IMR-90 (cell line): ENCODE data around the gene SPRY1. TPM values are rescaled to one million over a fixed set of nuclear protein-coding genes. Genes with fewer than 3 reads are reported as not detected.

Experiments
- ATAC-seq: fragments of 200-7000 bp; cut with Tn5 transposase; 2 replicates; pipeline ENCODE4 v1.9.1; 2020; ENCODE audit warnings: low read depth, mild to moderate bottlenecking, moderate library complexity
- BruUV-seq: library from RNA; stranded (reverse); fragments of 400-500 nt; replicated peaks from 2 replicates; lab custom pipeline; 2021; lab: Mats Ljungman, UMichigan
- CTCF ChIA-PET: fragments of 300-600 bp; formaldehyde crosslinking; extraction: SDS; loops from one replicate; lab custom pipeline; 2021; ENCODE audit warnings: antibody characterized with exemption; lab: Yijun Ruan, JAX
- POLR2A ChIA-PET: fragments of 300-600 bp; sonication (Branson Sonifier 250); formaldehyde crosslinking; loops from one replicate; lab custom pipeline; 2022; ENCODE audit warnings: antibody characterized with exemption; ENCODE audit not compliant: unreplicated experiment; lab: Charles Lee
- DNase-seq: peaks from one replicate; pipeline ENCODE4 v3.0.0; 2013
- H2AFZ ChIP-seq: replicated peaks from 2 replicates; pipeline ENCODE3; 2013; ENCODE audit warnings: low read length, mild to moderate bottlenecking; ENCODE audit not compliant: poor library complexity
- H2AK5ac ChIP-seq: 2 replicates; pipeline ENCODE4 v1.6.1; 2013; ENCODE audit warnings: low read depth, low read length, inconsistent platforms
- H2AK9ac ChIP-seq: replicated peaks from 2 replicates; pipeline ENCODE3; 2013; ENCODE audit warnings: mild to moderate bottlenecking, low read depth, low read length, moderate library complexity; ENCODE audit not compliant: poor library complexity
- H2BK120ac ChIP-seq: 2 replicates; pipeline ENCODE4 v1.6.1; 2013; ENCODE audit warnings: low read depth, low read length, inconsistent platforms
- H2BK15ac ChIP-seq: 3 replicates; pipeline ENCODE4 v1.6.1; 2013; ENCODE audit warnings: low read depth, low read length, inconsistent platforms
- H2BK20ac ChIP-seq: 2 replicates; pipeline ENCODE4 v1.6.1; 2013; ENCODE audit warnings: low read depth, mild to moderate bottlenecking, inconsistent platforms, low read length, moderate library complexity
- H2BK5ac ChIP-seq: 2 replicates; pipeline ENCODE4 v1.6.1; 2013; ENCODE audit warnings: mild to moderate bottlenecking, low read depth, low read length, inconsistent platforms; ENCODE audit not compliant: poor library complexity, severe bottlenecking
- H3K14ac ChIP-seq: replicated peaks from 2 replicates; pipeline ENCODE4 v1.6.1; 2013; ENCODE audit warnings: low read depth, low read length, inconsistent platforms
- H3K18ac ChIP-seq: 2 replicates; pipeline ENCODE4 v1.6.1; 2013; ENCODE audit warnings: low read depth, low read length, control low read depth
- H3K23ac ChIP-seq: 2 replicates; pipeline ENCODE4 v1.6.1; 2013; ENCODE audit warnings: low read depth, low read length, inconsistent platforms
- H3K27ac ChIP-seq: 2 replicates; pipeline ENCODE4 v1.5.1; 2013; ENCODE audit warnings: mild to moderate bottlenecking, control low read depth, low read length; ENCODE audit not compliant: insufficient read depth
- H3K27me3 ChIP-seq: 2 replicates; pipeline ENCODE4 v1.6.1; 2013; ENCODE audit warnings: low read length; ENCODE audit not compliant: control insufficient read depth, insufficient read depth
- H3K36me3 ChIP-seq: 2 replicates; pipeline ENCODE4 v1.6.1; 2013; ENCODE audit warnings: low read length, mixed read lengths; ENCODE audit not compliant: control insufficient read depth, insufficient read depth
- H3K4ac ChIP-seq: 2 replicates; pipeline ENCODE4 v1.6.1; 2013; ENCODE audit warnings: low read depth, low read length, inconsistent platforms
- H3K4me1 ChIP-seq: 2 replicates; pipeline ENCODE4 v1.6.1; 2013; ENCODE audit warnings: low read length, mixed read lengths; ENCODE audit not compliant: control insufficient read depth, insufficient read depth
- H3K4me2 ChIP-seq: 2 replicates; pipeline ENCODE4 v1.6.1; 2013; ENCODE audit warnings: low read depth, mild to moderate bottlenecking, control low read depth, low read length, moderate library complexity
- H3K4me3 ChIP-seq: 2 replicates; pipeline ENCODE4 v1.5.1; 2013; ENCODE audit warnings: low read depth, mild to moderate bottlenecking, control low read depth, low read length, moderate library complexity; ENCODE audit not compliant: insufficient read depth
- H3K56ac ChIP-seq: 2 replicates; pipeline ENCODE4 v1.6.1; 2013; ENCODE audit warnings: low read length, inconsistent platforms; ENCODE audit not compliant: insufficient read depth; ENCODE audit errors: extremely low read depth
- H3K79me1 ChIP-seq, 2 experiments: 2 replicates each; pipeline ENCODE4 v1.6.1; 2013; ENCODE audit warnings: low read length in 2 of 2, inconsistent platforms in 1 of 2, low read depth in 1 of 2
- H3K9ac ChIP-seq: 2 replicates; pipeline ENCODE4 v1.6.1; 2013; ENCODE audit warnings: low read depth, low read length, control low read depth
- H3K9me1 ChIP-seq: 2 replicates; pipeline ENCODE4 v1.6.1; 2013; ENCODE audit warnings: low read length, inconsistent platforms; ENCODE audit not compliant: insufficient read depth
- H3K9me3 ChIP-seq: 2 replicates; pipeline ENCODE4 v1.6.1; 2013; ENCODE audit warnings: low read length; ENCODE audit not compliant: control insufficient read depth, insufficient read depth
- H4K20me1 ChIP-seq: 2 replicates; pipeline ENCODE4 v1.6.1; 2013; ENCODE audit warnings: low read length, inconsistent platforms; ENCODE audit not compliant: insufficient read depth
- H4K5ac ChIP-seq: 2 replicates; pipeline ENCODE4 v1.6.1; 2013; ENCODE audit warnings: mild to moderate bottlenecking, low read depth, low read length, control low read depth
- H4K8ac ChIP-seq, 2 experiments: 2 replicates each; pipeline ENCODE4 v1.6.1; 2013; ENCODE audit warnings: low read depth in 2 of 2, low read length in 2 of 2, control low read depth in 1 of 2, inconsistent platforms in 1 of 2
- H4K91ac ChIP-seq: 2 replicates; pipeline ENCODE4 v1.6.1; 2013; ENCODE audit warnings: low read depth, low read length, inconsistent platforms; ENCODE audit not compliant: insufficient read depth
- BHLHE40 ChIP-seq: fragments of 150-350 bp; IDR thresholded peaks from 2 replicates; pipeline ENCODE4 v1.6.1; 2016; ENCODE audit warnings: mild to moderate bottlenecking, low read depth, low read length
- CEBPB ChIP-seq: IDR thresholded peaks from 2 replicates; pipeline ENCODE4 v1.6.1; 2012; ENCODE audit warnings: low read depth, low read length, improper control_type of control experiment
- CHD1 ChIP-seq: IDR thresholded peaks from 2 replicates; pipeline ENCODE4 v1.6.1; 2012; ENCODE audit warnings: low read depth, low read length, improper control_type of control experiment
- FOS ChIP-seq: fragments of 150-350 bp; IDR thresholded peaks from 2 replicates; pipeline ENCODE4 v1.6.1; 2016; ENCODE audit warnings: low read depth, low read length
- MAFK ChIP-seq: IDR thresholded peaks from 2 replicates; pipeline ENCODE4 v1.6.1; 2012; ENCODE audit warnings: low read depth, low read length, improper control_type of control experiment
- MAZ ChIP-seq: IDR thresholded peaks from 2 replicates; pipeline ENCODE4 v1.6.1; 2012; ENCODE audit warnings: low read depth, mild to moderate bottlenecking, low read length, improper control_type of control experiment, moderate library complexity, borderline replicate concordance
- MXI1 ChIP-seq: IDR thresholded peaks from 2 replicates; pipeline ENCODE4 v1.6.1; 2012; ENCODE audit warnings: low read depth, mild to moderate bottlenecking, low read length, moderate library complexity, borderline replicate concordance
- NFE2L2 ChIP-seq: fragments of 150-350 bp; IDR thresholded peaks from 2 replicates; pipeline ENCODE4 v1.6.1; 2016; ENCODE audit warnings: low read depth, mild to moderate bottlenecking, low read length
- POLR2A ChIP-seq: IDR thresholded peaks from 2 replicates; pipeline ENCODE4 v1.6.1; 2012; ENCODE audit warnings: mild to moderate bottlenecking, low read depth, low read length
- RAD21 ChIP-seq: IDR thresholded peaks from 2 replicates; pipeline ENCODE4 v1.6.1; 2012; ENCODE audit warnings: low read length, improper control_type of control experiment
- RCOR1 ChIP-seq: IDR thresholded peaks from 2 replicates; pipeline ENCODE4 v1.6.1; 2012; ENCODE audit warnings: mild to moderate bottlenecking, low read length, improper control_type of control experiment; ENCODE audit not compliant: insufficient replicate concordance
- RFX5 ChIP-seq: IDR thresholded peaks from 2 replicates; pipeline ENCODE4 v1.8.0; 2012; ENCODE audit warnings: low read depth, mild to moderate bottlenecking, low read length, moderate library complexity
- SMC3 ChIP-seq: fragments of 150-350 bp; IDR thresholded peaks from 2 replicates; pipeline ENCODE4 v1.6.1; 2016; ENCODE audit warnings: low read depth, mild to moderate bottlenecking, antibody characterized with exemption, low read length, moderate library complexity
- WGBS, 2 experiments: methylation state at CpG; one replicate each; pipeline versions ENCODE4 v1.1.5 to v1.1.7; 2013; ENCODE audit warnings: missing lambda C conversion rate in 2 of 2; ENCODE audit not compliant: insufficient read length in 1 of 2; ENCODE audit errors: extremely low coverage in 2 of 2; 5-methylcytosine and 5-hydroxymethylcytosine counted together
- dilution Hi-C: fragments of 300-500 bp; cut with HindIII; formaldehyde crosslinking; loops from one replicate; pipeline ENCODE4 v1.14.3; 2018; ENCODE audit warnings: low sequenced_read_pairs; ENCODE audit not compliant: unreplicated experiment
- in situ Hi-C: fragments of 300-500 bp; cut with MboI; formaldehyde crosslinking; loops from 3 replicates; pipeline ENCODE4 v1.14.3; 2019; ENCODE audit warnings: low sequenced_read_pairs, inconsistent platforms, mixed read lengths
- intact Hi-C: fragments of 100-400 bp; cut with micrococcal nuclease; formaldehyde crosslinking; loops from 2 replicates; pipeline ENCODE4 v1.10.0; 2022
- polyA plus RNA-seq, 3 experiments: library from polyadenylated mRNA; depleted of rRNA; stranded (reverse); fragments of >200 nt; gene quantifications; 2 replicates each; pipeline ENCODE4 v1.2.3, GENCODE V29; 2012; ENCODE audit warnings: low replicate concordance in 1 of 3
- total RNA-seq: library from RNA; depleted of rRNA; stranded (reverse); fragments of >200 nt; gene quantifications from 2 replicates; pipeline ENCODE4 v1.2.3, GENCODE V29; 2012
- TF ChIP-seq, protein P1 (sequence below): conservative IDR thresholded peaks from 2 replicates; pipeline ENCODE4 v1.5.1; 2012; ENCODE audit warnings: mild to moderate bottlenecking, low read depth, low read length, improper control_type of control experiment
- TF ChIP-seq, protein P2 (sequence below): fragments of 150-350 bp; IDR thresholded peaks from 2 replicates; pipeline ENCODE4 v1.6.1; 2017; ENCODE audit warnings: mild to moderate bottlenecking, antibody characterized with exemption, low read length, low read depth
- TF ChIP-seq, protein P3 (sequence below): fragments of 150-350 bp; IDR thresholded peaks from 2 replicates; pipeline ENCODE4 v1.6.1; 2016; ENCODE audit warnings: low read depth, mild to moderate bottlenecking, low read length, moderate library complexity, borderline replicate concordance

Gene SPRY1
- total and polyA plus RNA-seq, 2 of the 4 experiments (the other 2 are of a cell fraction) = 1.4 to 2.2 TPM

DNA sequence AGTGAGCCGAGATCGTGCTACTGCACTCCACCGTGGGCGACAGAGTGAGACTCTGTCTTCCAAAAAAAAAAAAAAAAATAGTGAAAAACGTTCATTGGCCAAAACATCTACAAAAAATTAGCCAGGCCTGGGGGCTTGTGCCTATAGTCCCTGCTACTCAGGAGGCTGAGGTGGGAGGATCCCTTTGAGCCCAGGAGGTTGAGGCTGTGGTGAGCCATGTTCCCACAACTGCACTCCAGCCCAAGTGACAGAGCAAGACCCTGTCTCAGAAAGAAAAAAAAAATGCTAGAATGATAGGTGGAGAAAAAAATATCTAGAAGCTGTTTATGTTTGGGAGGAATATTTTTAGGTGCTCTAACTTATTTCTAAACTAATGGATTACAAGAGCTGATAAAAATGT is 14.9 kb downstream of the SPRY1 start:
- CTCF ChIA-PET = no interaction called here
- Histone ChIP-seq H3K9me3 (no peaks in the 10 kb centered on the region), H3K56ac (no peak overlapping the region), H2AK5ac (no peak overlapping the region), H3K4me2 (no peak overlapping the region), H4K20me1 (no peaks in the 10 kb centered on the region), H2AK9ac (no peak overlapping the region), H2BK120ac (no peak overlapping the region), H4K5ac (no peak overlapping the region), H3K4ac (no peak overlapping the region; the same call in 1 of the 2 replicates), H4K8ac (no peak overlapping the region), H3K9me1 (no peaks in the 10 kb centered on the region), H3K36me3 (peaks cover 4% of the 10 kb centered on the region), H3K18ac (no peak overlapping the region; the same call in 1 of the 2 replicates), H3K27me3 (no peaks in the 10 kb centered on the region), H3K4me1 (peaks cover 13% of the 10 kb centered on the region), H3K14ac (no peak overlapping the region), H3K79me1 (0 out of 4 replicates have a peak, but pooled peaks cover 0 to 5% of the 10 kb centered on the region in 2 experiments), H2BK15ac (no peak overlapping the region), H3K27ac (no peak overlapping the region), H2BK20ac (no peak overlapping the region), H4K91ac (no peak overlapping the region), H2AFZ (no peak overlapping the region), H3K23ac (no peak overlapping the region), H2BK5ac (no peak overlapping the region), H3K4me3 (no peak overlapping the region), H3K9ac (no peak overlapping the region)
- intact Hi-C loops = no loop called here
- dilution Hi-C loops = no loop called here
- TF ChIP-seq MAFK (no peak), FOS (no peak), RCOR1 (no peak), MAZ (no peak), RFX5 (no peak), BHLHE40 (no peak), CHD1 (no peak), MXI1 (no peak), NFE2L2 (no peak), RAD21 (no peak), CEBPB (no peak), SMC3 (no peak), POLR2A (no peak)
- TF ChIP-seq, protein P1, sequence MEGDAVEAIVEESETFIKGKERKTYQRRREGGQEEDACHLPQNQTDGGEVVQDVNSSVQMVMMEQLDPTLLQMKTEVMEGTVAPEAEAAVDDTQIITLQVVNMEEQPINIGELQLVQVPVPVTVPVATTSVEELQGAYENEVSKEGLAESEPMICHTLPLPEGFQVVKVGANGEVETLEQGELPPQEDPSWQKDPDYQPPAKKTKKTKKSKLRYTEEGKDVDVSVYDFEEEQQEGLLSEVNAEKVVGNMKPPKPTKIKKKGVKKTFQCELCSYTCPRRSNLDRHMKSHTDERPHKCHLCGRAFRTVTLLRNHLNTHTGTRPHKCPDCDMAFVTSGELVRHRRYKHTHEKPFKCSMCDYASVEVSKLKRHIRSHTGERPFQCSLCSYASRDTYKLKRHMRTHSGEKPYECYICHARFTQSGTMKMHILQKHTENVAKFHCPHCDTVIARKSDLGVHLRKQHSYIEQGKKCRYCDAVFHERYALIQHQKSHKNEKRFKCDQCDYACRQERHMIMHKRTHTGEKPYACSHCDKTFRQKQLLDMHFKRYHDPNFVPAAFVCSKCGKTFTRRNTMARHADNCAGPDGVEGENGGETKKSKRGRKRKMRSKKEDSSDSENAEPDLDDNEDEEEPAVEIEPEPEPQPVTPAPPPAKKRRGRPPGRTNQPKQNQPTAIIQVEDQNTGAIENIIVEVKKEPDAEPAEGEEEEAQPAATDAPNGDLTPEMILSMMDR = no peak
- TF ChIP-seq, protein P2, sequence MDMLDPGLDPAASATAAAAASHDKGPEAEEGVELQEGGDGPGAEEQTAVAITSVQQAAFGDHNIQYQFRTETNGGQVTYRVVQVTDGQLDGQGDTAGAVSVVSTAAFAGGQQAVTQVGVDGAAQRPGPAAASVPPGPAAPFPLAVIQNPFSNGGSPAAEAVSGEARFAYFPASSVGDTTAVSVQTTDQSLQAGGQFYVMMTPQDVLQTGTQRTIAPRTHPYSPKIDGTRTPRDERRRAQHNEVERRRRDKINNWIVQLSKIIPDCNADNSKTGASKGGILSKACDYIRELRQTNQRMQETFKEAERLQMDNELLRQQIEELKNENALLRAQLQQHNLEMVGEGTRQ = no peak
- TF ChIP-seq, protein P3, sequence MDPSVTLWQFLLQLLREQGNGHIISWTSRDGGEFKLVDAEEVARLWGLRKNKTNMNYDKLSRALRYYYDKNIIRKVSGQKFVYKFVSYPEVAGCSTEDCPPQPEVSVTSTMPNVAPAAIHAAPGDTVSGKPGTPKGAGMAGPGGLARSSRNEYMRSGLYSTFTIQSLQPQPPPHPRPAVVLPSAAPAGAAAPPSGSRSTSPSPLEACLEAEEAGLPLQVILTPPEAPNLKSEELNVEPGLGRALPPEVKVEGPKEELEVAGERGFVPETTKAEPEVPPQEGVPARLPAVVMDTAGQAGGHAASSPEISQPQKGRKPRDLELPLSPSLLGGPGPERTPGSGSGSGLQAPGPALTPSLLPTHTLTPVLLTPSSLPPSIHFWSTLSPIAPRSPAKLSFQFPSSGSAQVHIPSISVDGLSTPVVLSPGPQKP = no peak
- no peak for DNase-seq
- no TSS peak for BruUV-seq
- POLR2A ChIA-PET = no interaction called here
- no peak for ATAC-seq
- no CpG with 5 or more reads among the region's 5 CpGs for WGBS, 2 experiments
- in situ Hi-C loops = no loop called here
